Chondrocyte (in vitro differentiated cells): ENCODE measurements around the gene SCARB1. TPM values are rescaled to one million over a fixed set of nuclear protein-coding genes. Genes with fewer than 3 reads are reported as not detected.
"Not testable (repeated sequence)": the region's sequence is repeated elsewhere in the genome, so short reads cannot be mapped to it uniquely, and the experiment has no call there.

Source experiments
- DNase-seq: peaks from one replicate; pipeline ENCODE4 v3.0.0; 2021; ENCODE audit warnings: mixed read lengths, low spot score
- H3K27ac Mint-ChIP-seq: one replicate; pipeline ENCODE4 v1.8.0; 2021; ENCODE audit warnings: mild to moderate bottlenecking, moderate library complexity, mixed read lengths; ENCODE audit not compliant: unreplicated experiment
- H3K27me3 Mint-ChIP-seq: 2 replicates; pipeline ENCODE4 v1.8.0; 2021; ENCODE audit warnings: low read depth, mixed read lengths
- H3K36me3 Mint-ChIP-seq: 2 replicates; pipeline ENCODE4 v1.8.0; 2021; ENCODE audit warnings: low read depth, mixed read lengths
- H3K4me1 Mint-ChIP-seq: 2 replicates; pipeline ENCODE4 v1.8.0; 2021; ENCODE audit warnings: low read depth, mild to moderate bottlenecking, mixed read lengths
- H3K4me3 Mint-ChIP-seq: one replicate; pipeline ENCODE4 v1.8.0; 2021; ENCODE audit warnings: mild to moderate bottlenecking, moderate library complexity, mixed read lengths; ENCODE audit not compliant: unreplicated experiment
- H3K9me3 Mint-ChIP-seq: 2 replicates; pipeline ENCODE4 v1.8.0; 2021; ENCODE audit warnings: low read depth, mixed read lengths
- CTCF ChIP-seq: fragments of 200-600 bp; sonication (generic); IDR thresholded peaks from 2 replicates; pipeline ENCODE4 v1.5.0; 2021; ENCODE audit warnings: antibody characterized with exemption, mild to moderate bottlenecking, moderate library complexity
- total RNA-seq: library from RNA; stranded (reverse); gene quantifications from 3 replicates; pipeline ENCODE4 v1.2.1, GENCODE V29; 2021

SCARB1 gene
- total RNA-seq, 1 donor from 2014 or later, result 20.1 TPM

DNA sequence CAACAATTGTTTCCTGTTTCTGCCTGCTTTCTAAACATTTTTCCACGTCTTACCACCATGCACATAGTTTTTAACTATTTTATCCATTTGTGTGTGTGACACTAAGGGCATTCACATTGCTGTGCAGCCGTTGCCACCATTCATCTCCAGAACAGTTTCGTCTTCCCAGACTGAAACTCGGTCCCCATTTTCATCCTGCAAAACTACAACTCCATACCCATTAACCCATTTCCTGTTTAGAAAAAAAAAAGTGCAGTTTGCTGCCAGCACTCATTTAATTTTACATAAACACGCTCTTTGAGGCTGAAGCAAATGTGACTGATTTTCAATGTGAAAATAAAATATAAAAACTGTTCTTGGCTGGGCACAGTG is 35.2 kb upstream of the SCARB1 start:
- peaks cover 1% of the 10 kb centered on the region for H3K36me3 Mint-ChIP-seq
- H3K9me3 Mint-ChIP-seq, result no peaks in the 10 kb centered on the region
- no peaks in the 10 kb centered on the region for H3K27me3 Mint-ChIP-seq
- peaks cover 24% of the 10 kb centered on the region for H3K4me1 Mint-ChIP-seq
- no peak for DNase-seq
- H3K4me3 Mint-ChIP-seq, result no peak overlapping the region
- TF ChIP-seq CTCF, result no peak
- H3K27ac Mint-ChIP-seq, result no peak overlapping the region

GRCh38 chr12:124898200-124898922 is 34.7 kb upstream of the SCARB1 start:
- peaks cover 1% of the 10 kb centered on the region for H3K36me3 Mint-ChIP-seq
- DNase-seq, result no peak
- peaks cover 23% of the 10 kb centered on the region for H3K4me1 Mint-ChIP-seq
- H3K4me3 Mint-ChIP-seq, result no peak overlapping the region
- no peaks in the 10 kb centered on the region for H3K27me3 Mint-ChIP-seq
- no peak overlapping the region for H3K27ac Mint-ChIP-seq
- no peaks in the 10 kb centered on the region for H3K9me3 Mint-ChIP-seq
- peak; percentile 69 for TF ChIP-seq CTCF

- H3K4me3 Mint-ChIP-seq, result no peak overlapping the region
- no peaks in the 10 kb centered on the region for H3K9me3 Mint-ChIP-seq
Measured at GRCh38 chr12:124896461-124896860, 32.8 kb upstream of the SCARB1 start.

DNA sequence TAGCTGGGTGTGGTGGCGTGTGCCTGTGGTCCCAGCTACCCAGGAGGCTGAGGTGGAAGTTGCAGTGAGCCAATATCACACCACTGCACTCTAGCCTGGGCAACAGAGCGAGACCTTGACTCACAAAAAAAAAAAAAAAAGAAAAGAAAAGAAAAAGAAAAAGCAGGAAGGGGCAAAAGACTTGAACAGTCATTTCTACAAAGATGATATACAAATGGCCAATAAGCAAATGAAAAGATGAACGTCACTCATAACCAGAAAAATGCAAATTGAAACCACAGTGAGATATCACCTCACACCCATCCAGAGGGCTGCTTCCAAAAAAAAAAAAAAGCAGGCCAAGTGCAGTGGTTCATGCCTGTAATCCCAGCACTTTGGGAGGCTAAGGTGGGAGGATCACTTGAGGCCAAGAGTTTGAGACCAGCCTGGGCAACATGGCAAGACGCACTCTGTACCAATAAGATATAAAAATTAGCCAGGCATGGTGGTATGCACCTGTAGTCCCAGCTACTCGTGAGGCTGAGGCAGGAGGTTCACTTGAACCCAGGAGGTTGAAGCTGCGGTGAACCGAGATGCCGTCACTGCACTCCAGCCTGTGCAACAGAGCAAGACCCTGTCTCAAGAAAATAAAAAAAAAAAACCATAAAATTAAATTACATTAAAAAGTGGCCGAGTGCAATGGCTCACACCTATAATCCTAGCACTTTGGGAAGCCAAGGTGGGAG is 30.3 kb upstream of the SCARB1 start:
- Mint-ChIP-seq H3K27me3 (no peaks in the 10 kb centered on the region), H3K9me3 (no peaks in the 10 kb centered on the region), H3K4me1 (peaks cover 14% of the 10 kb centered on the region), H3K27ac (no peak overlapping the region), H3K4me3 (no peak overlapping the region), H3K36me3 (peaks cover 3% of the 10 kb centered on the region)
- no peak for DNase-seq
- no peak for TF ChIP-seq CTCF

More at GRCh38 chr12:124896461-124896860, 32.8 kb upstream of the SCARB1 start:
- DNase-seq, result no peak
- no peak overlapping the region for H3K27ac Mint-ChIP-seq
- no peak for TF ChIP-seq CTCF
- no peaks in the 10 kb centered on the region for H3K27me3 Mint-ChIP-seq
- H3K36me3 Mint-ChIP-seq, result peaks cover 1% of the 10 kb centered on the region
- H3K4me1 Mint-ChIP-seq, result peaks cover 23% of the 10 kb centered on the region

GRCh38 chr12:124888260-124888659 is 24.6 kb upstream of the SCARB1 start:
- TF ChIP-seq CTCF, result no peak
- no peak overlapping the region for H3K4me3 Mint-ChIP-seq
- H3K27ac Mint-ChIP-seq, result no peak overlapping the region
- H3K36me3 Mint-ChIP-seq, result peaks cover 2% of the 10 kb centered on the region
- no peaks in the 10 kb centered on the region for H3K27me3 Mint-ChIP-seq
- no peaks in the 10 kb centered on the region for H3K9me3 Mint-ChIP-seq
- no peaks in the 10 kb centered on the region for H3K4me1 Mint-ChIP-seq
- DNase-seq, result no peak

DNA sequence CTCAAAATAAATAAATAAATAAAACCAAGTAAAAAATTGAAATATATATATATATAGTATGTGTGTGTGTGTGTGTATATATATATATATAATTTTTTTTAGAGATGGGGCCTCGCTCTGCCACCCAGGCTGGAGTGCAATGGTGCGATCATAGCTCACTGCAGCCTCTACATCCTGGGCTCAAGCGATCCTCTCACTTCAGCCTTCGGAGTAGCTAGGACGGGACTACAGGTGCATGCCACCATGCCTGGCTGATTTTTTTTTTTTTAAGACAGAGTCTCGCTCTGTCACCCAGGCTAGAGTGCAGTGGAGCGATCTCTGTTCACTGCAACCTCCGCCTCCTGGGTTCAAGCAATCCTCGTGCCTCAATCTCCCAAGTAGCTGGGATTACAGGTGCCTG is 24.1 kb upstream of the SCARB1 start:
- not testable (repeated sequence) for H3K4me3 Mint-ChIP-seq, H3K9me3 Mint-ChIP-seq, H3K36me3 Mint-ChIP-seq, H3K27ac Mint-ChIP-seq, H3K4me1 Mint-ChIP-seq, H3K27me3 Mint-ChIP-seq, DNase-seq
